HEK293 (cell line): ENCODE data around the gene GBA3.

Experiments used
- MYNN ChIP-seq: fragments of 450-650 bp; formaldehyde crosslinking; IDR thresholded peaks from 2 replicates; pipeline ENCODE4 v1.5.1; 2016; ENCODE audit warnings: missing biosample characterization, missing genetic modification characterization, borderline replicate concordance
- TRIM28 ChIP-seq: IDR thresholded peaks from 2 replicates; pipeline ENCODE4 v1.6.1; 2011; ENCODE audit warnings: low read length, control low read depth, borderline replicate concordance
- YY1 ChIP-seq: fragments of 450-650 bp; formaldehyde crosslinking; IDR thresholded peaks from 2 replicates; pipeline ENCODE4 v1.5.1; 2018; ENCODE audit warnings: missing biosample characterization, missing genetic modification characterization
- ZBTB21 ChIP-seq: fragments of 450-650 bp; formaldehyde crosslinking; IDR thresholded peaks from 2 replicates; pipeline ENCODE4 v1.5.1; 2017; ENCODE audit warnings: missing biosample characterization, missing genetic modification characterization
- ZNF114 ChIP-seq: fragments of 450-650 bp; formaldehyde crosslinking; IDR thresholded peaks from 2 replicates; pipeline ENCODE4 v1.5.0; 2017; ENCODE audit warnings: missing biosample characterization, missing genetic modification characterization
- ZNF214 ChIP-seq: fragments of 450-650 bp; formaldehyde crosslinking; IDR thresholded peaks from 2 replicates; pipeline ENCODE4 v1.5.1; 2017; ENCODE audit warnings: missing biosample characterization, mild to moderate bottlenecking, missing genetic modification characterization, borderline replicate concordance
- ZNF274 ChIP-seq, 2 experiments: fragments of 200-500 bp in 1 of 2; fragments of 450-650 bp in 1 of 2; sonication (Bioruptor generic) in 1 of 2; formaldehyde crosslinking in 1 of 2; IDR thresholded peaks; 2 replicates each; pipeline versions ENCODE4 v1.5.1 to v1.6.1; 2014 to 2016; ENCODE audit warnings: borderline replicate concordance in 1 of 2, inconsistent platforms in 1 of 2, low read length in 1 of 2, missing biosample characterization in 1 of 2, missing genetic modification characterization in 1 of 2
- ZNF658 ChIP-seq: fragments of 450-650 bp; formaldehyde crosslinking; IDR thresholded peaks from 2 replicates; pipeline ENCODE4; 2016; ENCODE audit warnings: missing biosample characterization, missing genetic modification characterization
- ZNF768 ChIP-seq: fragments of 450-650 bp; formaldehyde crosslinking; IDR thresholded peaks from 2 replicates; pipeline ENCODE4 v1.5.1; 2018; ENCODE audit warnings: missing biosample characterization, mild to moderate bottlenecking, missing genetic modification characterization
- TF ChIP-seq, protein P1 (sequence below): fragments of 450-650 bp; formaldehyde crosslinking; IDR thresholded peaks from 2 replicates; pipeline ENCODE4 v1.5.1; 2016; ENCODE audit warnings: missing biosample characterization, missing genetic modification characterization
- TF ChIP-seq, protein P2 (sequence below): fragments of 450-650 bp; formaldehyde crosslinking; IDR thresholded peaks from 2 replicates; pipeline ENCODE4 v1.5.1; 2016; ENCODE audit warnings: missing biosample characterization, missing genetic modification characterization, low read depth
- TF ChIP-seq, protein P3 (sequence below): fragments of 450-650 bp; formaldehyde crosslinking; conservative IDR thresholded peaks from 2 replicates; pipeline ENCODE4 v1.5.1; 2016; ENCODE audit warnings: low read depth, missing biosample characterization, missing genetic modification characterization

DNA sequence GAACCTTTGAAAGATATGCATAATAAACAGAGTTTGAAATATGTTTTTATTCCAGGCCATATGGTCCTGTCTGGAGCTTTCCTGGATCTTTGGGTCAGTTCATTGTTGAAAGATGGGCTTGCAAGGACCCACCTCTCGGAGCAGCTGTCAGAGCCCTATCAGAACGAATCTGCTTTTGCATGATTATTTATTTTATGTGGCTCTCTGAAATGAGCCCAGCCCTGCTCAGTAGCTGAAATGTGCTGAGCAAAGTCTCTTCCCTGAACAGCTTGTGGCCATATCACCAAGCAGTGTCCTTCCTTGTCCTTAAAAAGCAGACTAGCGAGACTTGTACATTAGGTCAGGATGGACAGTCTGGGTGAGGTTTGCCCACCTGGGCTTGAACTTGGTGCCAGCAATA lies 110.8 kb downstream of the GBA3 start:
- TF ChIP-seq, protein P1, sequence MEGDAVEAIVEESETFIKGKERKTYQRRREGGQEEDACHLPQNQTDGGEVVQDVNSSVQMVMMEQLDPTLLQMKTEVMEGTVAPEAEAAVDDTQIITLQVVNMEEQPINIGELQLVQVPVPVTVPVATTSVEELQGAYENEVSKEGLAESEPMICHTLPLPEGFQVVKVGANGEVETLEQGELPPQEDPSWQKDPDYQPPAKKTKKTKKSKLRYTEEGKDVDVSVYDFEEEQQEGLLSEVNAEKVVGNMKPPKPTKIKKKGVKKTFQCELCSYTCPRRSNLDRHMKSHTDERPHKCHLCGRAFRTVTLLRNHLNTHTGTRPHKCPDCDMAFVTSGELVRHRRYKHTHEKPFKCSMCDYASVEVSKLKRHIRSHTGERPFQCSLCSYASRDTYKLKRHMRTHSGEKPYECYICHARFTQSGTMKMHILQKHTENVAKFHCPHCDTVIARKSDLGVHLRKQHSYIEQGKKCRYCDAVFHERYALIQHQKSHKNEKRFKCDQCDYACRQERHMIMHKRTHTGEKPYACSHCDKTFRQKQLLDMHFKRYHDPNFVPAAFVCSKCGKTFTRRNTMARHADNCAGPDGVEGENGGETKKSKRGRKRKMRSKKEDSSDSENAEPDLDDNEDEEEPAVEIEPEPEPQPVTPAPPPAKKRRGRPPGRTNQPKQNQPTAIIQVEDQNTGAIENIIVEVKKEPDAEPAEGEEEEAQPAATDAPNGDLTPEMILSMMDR (tag by site-specific recombination): no peak
- TF ChIP-seq ZNF214 (tag by site-specific recombination) (no peak), ZNF768 (tag by site-specific recombination) (no peak), ZNF274 (IDR thresholded peaks at IDR 0.05; ENCODE audit: low read length) (no peak), ZNF274 (tag by site-specific recombination; IDR thresholded peaks at IDR 0.05; ENCODE audit: borderline replicate concordance) (no peak), YY1 (no peak), ZNF114 (tag by site-specific recombination) (no peak), ZNF658 (tag by site-specific recombination) (no peak), MYNN (tag by site-specific recombination) (no peak), TRIM28 (no peak), ZBTB21 (tag by site-specific recombination) (no peak)
- TF ChIP-seq, protein P2, sequence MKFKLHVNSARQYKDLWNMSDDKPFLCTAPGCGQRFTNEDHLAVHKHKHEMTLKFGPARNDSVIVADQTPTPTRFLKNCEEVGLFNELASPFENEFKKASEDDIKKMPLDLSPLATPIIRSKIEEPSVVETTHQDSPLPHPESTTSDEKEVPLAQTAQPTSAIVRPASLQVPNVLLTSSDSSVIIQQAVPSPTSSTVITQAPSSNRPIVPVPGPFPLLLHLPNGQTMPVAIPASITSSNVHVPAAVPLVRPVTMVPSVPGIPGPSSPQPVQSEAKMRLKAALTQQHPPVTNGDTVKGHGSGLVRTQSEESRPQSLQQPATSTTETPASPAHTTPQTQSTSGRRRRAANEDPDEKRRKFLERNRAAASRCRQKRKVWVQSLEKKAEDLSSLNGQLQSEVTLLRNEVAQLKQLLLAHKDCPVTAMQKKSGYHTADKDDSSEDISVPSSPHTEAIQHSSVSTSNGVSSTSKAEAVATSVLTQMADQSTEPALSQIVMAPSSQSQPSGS (tag by site-specific recombination): no peak
- TF ChIP-seq, protein P3, sequence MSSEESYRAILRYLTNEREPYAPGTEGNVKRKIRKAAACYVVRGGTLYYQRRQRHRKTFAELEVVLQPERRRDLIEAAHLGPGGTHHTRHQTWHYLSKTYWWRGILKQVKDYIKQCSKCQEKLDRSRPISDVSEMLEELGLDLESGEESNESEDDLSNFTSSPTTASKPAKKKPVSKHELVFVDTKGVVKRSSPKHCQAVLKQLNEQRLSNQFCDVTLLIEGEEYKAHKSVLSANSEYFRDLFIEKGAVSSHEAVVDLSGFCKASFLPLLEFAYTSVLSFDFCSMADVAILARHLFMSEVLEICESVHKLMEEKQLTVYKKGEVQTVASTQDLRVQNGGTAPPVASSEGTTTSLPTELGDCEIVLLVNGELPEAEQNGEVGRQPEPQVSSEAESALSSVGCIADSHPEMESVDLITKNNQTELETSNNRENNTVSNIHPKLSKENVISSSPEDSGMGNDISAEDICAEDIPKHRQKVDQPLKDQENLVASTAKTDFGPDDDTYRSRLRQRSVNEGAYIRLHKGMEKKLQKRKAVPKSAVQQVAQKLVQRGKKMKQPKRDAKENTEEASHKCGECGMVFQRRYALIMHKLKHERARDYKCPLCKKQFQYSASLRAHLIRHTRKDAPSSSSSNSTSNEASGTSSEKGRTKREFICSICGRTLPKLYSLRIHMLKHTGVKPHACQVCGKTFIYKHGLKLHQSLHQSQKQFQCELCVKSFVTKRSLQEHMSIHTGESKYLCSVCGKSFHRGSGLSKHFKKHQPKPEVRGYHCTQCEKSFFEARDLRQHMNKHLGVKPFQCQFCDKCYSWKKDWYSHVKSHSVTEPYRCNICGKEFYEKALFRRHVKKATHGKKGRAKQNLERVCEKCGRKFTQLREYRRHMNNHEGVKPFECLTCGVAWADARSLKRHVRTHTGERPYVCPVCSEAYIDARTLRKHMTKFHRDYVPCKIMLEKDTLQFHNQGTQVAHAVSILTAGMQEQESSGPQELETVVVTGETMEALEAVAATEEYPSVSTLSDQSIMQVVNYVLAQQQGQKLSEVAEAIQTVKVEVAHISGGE (tag by site-specific recombination): no peak
